Measurements from ENCODE around the gene CEMP1. TPM values are rescaled to one million over a fixed set of nuclear protein-coding genes. Genes with fewer than 3 reads are reported as not detected.

Gene CEMP1
- total RNA-seq, 1 donor from 2014 or later: not detected

- peaks cover 7% of the 10 kb centered on the region for H3K4me1 Mint-ChIP-seq (ENCODE audit: unreplicated experiment)
- H3K27me3 Mint-ChIP-seq (ENCODE audit: unreplicated experiment): no peaks in the 10 kb centered on the region
- H3K36me3 Mint-ChIP-seq (ENCODE audit: unreplicated experiment): peaks cover 19% of the 10 kb centered on the region
- no peak overlapping the region for H3K27ac Mint-ChIP-seq (ENCODE audit: unreplicated experiment)
- DNase-seq (ENCODE audit: extremely low spot score, unreplicated experiment): no peak
- H3K9me3 Mint-ChIP-seq (ENCODE audit: unreplicated experiment): no peaks in the 10 kb centered on the region
- no peak overlapping the region for H3K4me3 Mint-ChIP-seq (ENCODE audit: unreplicated experiment)
- TF ChIP-seq CTCF (IDR thresholded peaks at IDR 0.05): no peak
Measured at GRCh38 chr16:2527071-2527783, 4.0 kb downstream of the CEMP1 start.

GRCh38 chr16:2526135-2526534 is 5.1 kb downstream of the CEMP1 start:
- Mint-ChIP-seq H3K9me3 (ENCODE audit: unreplicated experiment) (no peaks in the 10 kb centered on the region), H3K4me1 (ENCODE audit: unreplicated experiment) (peaks cover 6% of the 10 kb centered on the region), H3K36me3 (ENCODE audit: unreplicated experiment) (peaks cover 19% of the 10 kb centered on the region), H3K4me3 (ENCODE audit: unreplicated experiment) (no peak overlapping the region), H3K27ac (ENCODE audit: unreplicated experiment) (no peak overlapping the region), H3K27me3 (ENCODE audit: unreplicated experiment) (no peaks in the 10 kb centered on the region)
- no peak for DNase-seq (ENCODE audit: extremely low spot score, unreplicated experiment)
- TF ChIP-seq CTCF (IDR thresholded peaks at IDR 0.05): no peak

- no peak for DNase-seq (ENCODE audit: extremely low spot score, unreplicated experiment)
- Mint-ChIP-seq H3K9me3 (ENCODE audit: unreplicated experiment) (no peaks in the 10 kb centered on the region), H3K4me1 (ENCODE audit: unreplicated experiment) (peaks cover 12% of the 10 kb centered on the region), H3K27ac (ENCODE audit: unreplicated experiment) (peak overlapping the region; percentile 7), H3K36me3 (ENCODE audit: unreplicated experiment) (peaks cover 17% of the 10 kb centered on the region), H3K27me3 (ENCODE audit: unreplicated experiment) (no peaks in the 10 kb centered on the region), H3K4me3 (ENCODE audit: unreplicated experiment) (no peak overlapping the region)
- TF ChIP-seq CTCF (IDR thresholded peaks at IDR 0.05): no peak
Measured at GRCh38 chr16:2524339-2524938, 6.8 kb downstream of the CEMP1 start.

GRCh38 chr16:2523801-2524231 is 7.4 kb downstream of the CEMP1 start:
- Mint-ChIP-seq H3K9me3 (ENCODE audit: unreplicated experiment) (no peaks in the 10 kb centered on the region), H3K27me3 (ENCODE audit: unreplicated experiment) (no peaks in the 10 kb centered on the region), H3K4me3 (ENCODE audit: unreplicated experiment) (no peak overlapping the region), H3K36me3 (ENCODE audit: unreplicated experiment) (peaks cover 17% of the 10 kb centered on the region), H3K4me1 (ENCODE audit: unreplicated experiment) (peaks cover 15% of the 10 kb centered on the region), H3K27ac (ENCODE audit: unreplicated experiment) (no peak overlapping the region)
- TF ChIP-seq CTCF (IDR thresholded peaks at IDR 0.05): no peak
- no peak for DNase-seq (ENCODE audit: extremely low spot score, unreplicated experiment)

GRCh38 chr16:2520784-2521531 is 10.2 kb downstream of the CEMP1 start:
- Mint-ChIP-seq H3K36me3 (ENCODE audit: unreplicated experiment) (peaks cover 17% of the 10 kb centered on the region), H3K27ac (ENCODE audit: unreplicated experiment) (peak overlapping the region; percentile 54), H3K4me3 (ENCODE audit: unreplicated experiment) (peak overlapping the region; percentile 80), H3K9me3 (ENCODE audit: unreplicated experiment) (no peaks in the 10 kb centered on the region), H3K4me1 (ENCODE audit: unreplicated experiment) (peaks cover 33% of the 10 kb centered on the region), H3K27me3 (ENCODE audit: unreplicated experiment) (no peaks in the 10 kb centered on the region)
- DNase-seq (ENCODE audit: extremely low spot score, unreplicated experiment): no peak
- no peak for TF ChIP-seq CTCF (IDR thresholded peaks at IDR 0.05)
